RWPE1 (cell line): ENCODE data around the gene COL26A1.

Experiments
- CTCF ChIA-PET: fragments of 350-600 bp; sonication (Branson Sonifier 250); formaldehyde crosslinking; extraction: SDS; loops from one replicate; lab custom pipeline; 2021; lab: Yijun Ruan, JAX
- POLR2A ChIA-PET: fragments of 400-600 bp; formaldehyde crosslinking; extraction: SDS; loops from one replicate; lab custom pipeline; 2020; ENCODE audit warnings: antibody characterized with exemption; ENCODE audit not compliant: low non-redundant PET; lab: Yijun Ruan, JAX
- DNase-seq: peaks from one replicate; pipeline ENCODE4 v3.0.0; 2012; ENCODE audit warnings: low spot score
- H3K27ac ChIP-seq: fragments of 450-650 bp; 2 replicates; pipeline ENCODE4 v1.5.1; 2017
- TF ChIP-seq, protein P1 (sequence below): fragments of 450-650 bp; conservative IDR thresholded peaks from 2 replicates; pipeline ENCODE4 v1.5.1; 2017; ENCODE audit warnings: low read depth, mild to moderate bottlenecking

Gene COL26A1

GRCh38 chr7:101516851-101517250 lies 154.2 kb downstream of the COL26A1 start:
- no peak overlapping the region for H3K27ac ChIP-seq
- DNase-seq, result no peak
- CTCF ChIA-PET, result interaction anchor here (1.2 kb wide), 1 partner anchor 8 kb away, joined by 3 read pairs; no protein-coding TSS in a partner anchor
- TF ChIP-seq, protein P1, sequence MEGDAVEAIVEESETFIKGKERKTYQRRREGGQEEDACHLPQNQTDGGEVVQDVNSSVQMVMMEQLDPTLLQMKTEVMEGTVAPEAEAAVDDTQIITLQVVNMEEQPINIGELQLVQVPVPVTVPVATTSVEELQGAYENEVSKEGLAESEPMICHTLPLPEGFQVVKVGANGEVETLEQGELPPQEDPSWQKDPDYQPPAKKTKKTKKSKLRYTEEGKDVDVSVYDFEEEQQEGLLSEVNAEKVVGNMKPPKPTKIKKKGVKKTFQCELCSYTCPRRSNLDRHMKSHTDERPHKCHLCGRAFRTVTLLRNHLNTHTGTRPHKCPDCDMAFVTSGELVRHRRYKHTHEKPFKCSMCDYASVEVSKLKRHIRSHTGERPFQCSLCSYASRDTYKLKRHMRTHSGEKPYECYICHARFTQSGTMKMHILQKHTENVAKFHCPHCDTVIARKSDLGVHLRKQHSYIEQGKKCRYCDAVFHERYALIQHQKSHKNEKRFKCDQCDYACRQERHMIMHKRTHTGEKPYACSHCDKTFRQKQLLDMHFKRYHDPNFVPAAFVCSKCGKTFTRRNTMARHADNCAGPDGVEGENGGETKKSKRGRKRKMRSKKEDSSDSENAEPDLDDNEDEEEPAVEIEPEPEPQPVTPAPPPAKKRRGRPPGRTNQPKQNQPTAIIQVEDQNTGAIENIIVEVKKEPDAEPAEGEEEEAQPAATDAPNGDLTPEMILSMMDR, result no peak
- POLR2A ChIA-PET, result no interaction called here

DNA sequence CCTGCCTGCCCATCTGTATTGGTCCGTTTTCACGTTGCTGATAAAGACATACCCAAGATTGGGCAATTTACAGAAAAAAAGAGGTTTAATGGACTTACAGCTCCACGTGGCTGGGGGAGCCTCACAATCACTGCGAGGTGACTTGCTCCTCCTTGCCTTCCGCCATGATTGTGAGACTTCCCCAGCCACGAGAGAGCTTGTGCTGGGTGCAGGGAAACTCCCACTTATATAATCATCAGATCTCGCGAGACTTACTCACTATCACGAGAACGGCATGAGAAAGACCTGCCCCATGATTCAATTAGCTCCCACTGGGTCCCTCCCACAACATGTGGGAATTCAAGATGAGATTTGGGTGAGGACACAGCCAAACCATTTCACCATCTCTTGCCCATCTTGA lies 154.6 kb downstream of the COL26A1 start:
- POLR2A ChIA-PET, result no interaction called here
- CTCF ChIA-PET, result interaction anchor here (1.2 kb wide), 1 partner anchor 9 kb away, joined by 3 read pairs; no protein-coding TSS in a partner anchor
- no peak overlapping the region for H3K27ac ChIP-seq
- no peak for DNase-seq
- TF ChIP-seq, protein P1, result no peak

- H3K27ac ChIP-seq, result no peak overlapping the region
- no peak for DNase-seq
- ChIA-PET CTCF (no interaction called here), POLR2A (no interaction called here)
- TF ChIP-seq, protein P1, result no peak
These were observed 155.7 kb downstream of the COL26A1 start for GRCh38 chr7:101518336-101518735.

DNA sequence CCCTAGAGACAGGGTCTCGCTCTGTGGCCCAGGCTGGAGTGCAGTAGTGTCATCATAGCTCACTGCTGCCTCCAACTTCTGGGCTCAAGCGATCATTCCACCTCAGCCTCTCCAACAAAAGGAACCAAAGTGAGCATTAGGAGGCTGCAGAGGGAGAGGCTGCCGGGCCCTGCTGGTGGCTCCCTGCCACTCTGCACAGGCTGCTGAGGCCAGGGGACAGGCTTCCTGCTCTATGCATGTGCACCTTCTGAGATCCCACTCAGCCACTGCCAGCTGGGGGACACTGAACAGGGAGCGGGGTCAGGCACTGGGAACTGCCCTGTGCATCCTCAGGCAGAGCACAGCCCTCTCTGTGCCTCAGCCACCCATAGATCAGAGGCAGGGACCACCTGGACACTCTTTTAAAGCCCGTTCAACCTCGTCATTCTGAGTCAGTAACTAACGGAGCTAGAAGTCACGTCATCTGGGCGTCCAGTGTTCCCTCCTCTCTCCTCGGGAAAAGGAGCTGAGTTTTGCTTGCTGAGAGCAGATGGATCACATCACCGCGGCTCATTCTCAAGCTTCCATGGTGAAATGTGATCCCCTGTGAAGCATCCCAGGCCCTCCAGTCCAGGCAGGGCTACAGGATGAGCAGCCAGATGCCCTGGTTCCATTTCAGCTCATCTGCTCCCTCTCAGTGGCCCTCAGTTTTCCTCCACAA lies 156.8 kb downstream of the COL26A1 start:
- POLR2A ChIA-PET, result interaction anchor here (0.5 kb wide), 1 partner anchor 29 kb away, joined by 4 read pairs; no protein-coding TSS in a partner anchor
- DNase-seq, result no peak
- H3K27ac ChIP-seq, result no peak overlapping the region
- TF ChIP-seq, protein P1, result no peak
- CTCF ChIA-PET, result no interaction called here

- H3K27ac ChIP-seq, result no peak overlapping the region
- TF ChIP-seq, protein P1, result no peak
- CTCF ChIA-PET, result no interaction called here
- DNase-seq, result no peak
- POLR2A ChIA-PET, result no interaction called here
These were observed 158.8 kb downstream of the COL26A1 start for GRCh38 chr7:101521430-101521925.

GRCh38 chr7:101522021-101522420 lies 159.3 kb downstream of the COL26A1 start:
- POLR2A ChIA-PET, result no interaction called here
- no peak overlapping the region for H3K27ac ChIP-seq
- CTCF ChIA-PET, result no interaction called here
- TF ChIP-seq, protein P1, result no peak
- no peak for DNase-seq
